ENCODE data around the gene ZNF236. TPM values are rescaled to one million over a fixed set of nuclear protein-coding genes. Genes with fewer than 3 reads are reported as not detected.
"Not testable (repeated sequence)": the region's sequence is repeated elsewhere in the genome, so short reads cannot be mapped to it uniquely, and the experiment has no call there.

Gene ZNF236
- total and polyA plus RNA-seq, 2 donors: 4.0 to 10.4 TPM

- Histone ChIP-seq H3K27ac (ENCODE audit: low read depth in 1 of 2, low read length in 1 of 2) (no peak overlapping the region), H3K27me3 (ENCODE audit: control insufficient read depth in 2 of 2, insufficient read depth in 1 of 2, low read length in 1 of 2) (peaks cover 0 to 9% of the 10 kb centered on the region in 2 donors), H3K4me3 (ENCODE audit: low read length in 2 of 2) (no peak overlapping the region), H3K36me3 (ENCODE audit: control insufficient read depth in 2 of 2, insufficient read depth in 2 of 2, low read length in 1 of 2) (no peaks in the 10 kb centered on the region), H3K4me1 (ENCODE audit: control insufficient read depth in 2 of 2, insufficient read depth in 2 of 2, low read length in 2 of 2) (peaks cover under 1% of the 10 kb centered on the region in 2 donors), H3K9me3 (ENCODE audit: control insufficient read depth in 2 of 2, insufficient read depth in 1 of 2, low read length in 1 of 2) (no peaks in the 10 kb centered on the region)
- WGBS: 88% methylated on average over 27 of the region's 27 CpGs
- DNase-seq (ENCODE audit: low read depth in 6 of 9, low spot score in 9 of 9): no peak
These were observed 165.9 kb downstream of the ZNF236 start for GRCh38 chr18:76988031-76988826.

- H3K9me3 ChIP-seq (ENCODE audit: control insufficient read depth in 2 of 2, insufficient read depth in 1 of 2, low read length in 1 of 2): no peaks in the 10 kb centered on the region
- DNase-seq (ENCODE audit: low read depth in 6 of 9, low spot score in 9 of 9): no peak
- 96% methylated on average over 29 of the region's 29 CpGs for WGBS
- H3K4me3 ChIP-seq (ENCODE audit: low read length in 2 of 2): no peak overlapping the region
- H3K4me1 ChIP-seq (ENCODE audit: control insufficient read depth in 2 of 2, insufficient read depth in 2 of 2, low read length in 2 of 2): peaks cover 0 to 4% of the 10 kb centered on the region in 2 donors
- no peaks in the 10 kb centered on the region for H3K36me3 ChIP-seq (ENCODE audit: control insufficient read depth in 2 of 2, insufficient read depth in 2 of 2, low read length in 1 of 2)
- no peak overlapping the region for H3K27ac ChIP-seq (ENCODE audit: low read depth in 1 of 2, low read length in 1 of 2)
- H3K27me3 ChIP-seq (ENCODE audit: control insufficient read depth in 2 of 2, insufficient read depth in 1 of 2, low read length in 1 of 2): peaks cover 0 to 9% of the 10 kb centered on the region in 2 donors
These were observed 166.7 kb downstream of the ZNF236 start for GRCh38 chr18:76988827-76989646.

GRCh38 chr18:76989647-76990190 lies 167.4 kb downstream of the ZNF236 start:
- Histone ChIP-seq H3K27ac (ENCODE audit: low read depth in 1 of 2, low read length in 1 of 2) (no peak overlapping the region), H3K27me3 (ENCODE audit: control insufficient read depth in 2 of 2, insufficient read depth in 1 of 2, low read length in 1 of 2) (peaks cover 0 to 9% of the 10 kb centered on the region in 2 donors), H3K9me3 (ENCODE audit: control insufficient read depth in 2 of 2, insufficient read depth in 1 of 2, low read length in 1 of 2) (no peaks in the 10 kb centered on the region), H3K4me3 (ENCODE audit: low read length in 2 of 2) (no peak overlapping the region), H3K4me1 (ENCODE audit: control insufficient read depth in 2 of 2, insufficient read depth in 2 of 2, low read length in 2 of 2) (peaks cover 0 to 4% of the 10 kb centered on the region in 2 donors), H3K36me3 (ENCODE audit: control insufficient read depth in 2 of 2, insufficient read depth in 2 of 2, low read length in 1 of 2) (no peaks in the 10 kb centered on the region)
- 94% methylated on average over 28 of the region's 28 CpGs for WGBS
- no peak for DNase-seq (ENCODE audit: low read depth in 6 of 9, low spot score in 9 of 9)

GRCh38 chr18:76990343-76991020 lies 168.1 kb downstream of the ZNF236 start:
- not testable (repeated sequence) for DNase-seq (ENCODE audit: low read depth in 6 of 9, low spot score in 9 of 9); H3K36me3 ChIP-seq (ENCODE audit: control insufficient read depth in 2 of 2, insufficient read depth in 2 of 2, low read length in 1 of 2); H3K27me3 ChIP-seq (ENCODE audit: control insufficient read depth in 2 of 2, insufficient read depth in 1 of 2, low read length in 1 of 2); H3K4me1 ChIP-seq (ENCODE audit: control insufficient read depth in 2 of 2, insufficient read depth in 2 of 2, low read length in 2 of 2); H3K27ac ChIP-seq (ENCODE audit: low read depth in 1 of 2, low read length in 1 of 2); H3K4me3 ChIP-seq (ENCODE audit: low read length in 2 of 2); H3K9me3 ChIP-seq (ENCODE audit: control insufficient read depth in 2 of 2, insufficient read depth in 1 of 2, low read length in 1 of 2)
- WGBS: 90% methylated on average over 8 of the region's 8 CpGs

GRCh38 chr18:76991021-76991688 lies 168.8 kb downstream of the ZNF236 start:
- H3K36me3 ChIP-seq (ENCODE audit: control insufficient read depth in 2 of 2, insufficient read depth in 2 of 2, low read length in 1 of 2): no peaks in the 10 kb centered on the region
- 92% methylated on average over 20 of the region's 20 CpGs for WGBS
- peaks cover 0 to 9% of the 10 kb centered on the region in 2 donors for H3K27me3 ChIP-seq (ENCODE audit: control insufficient read depth in 2 of 2, insufficient read depth in 1 of 2, low read length in 1 of 2)
- no peak overlapping the region for H3K27ac ChIP-seq (ENCODE audit: low read depth in 1 of 2, low read length in 1 of 2)
- no peak for DNase-seq (ENCODE audit: low read depth in 6 of 9, low spot score in 9 of 9)
- no peak overlapping the region for H3K4me3 ChIP-seq (ENCODE audit: low read length in 2 of 2)
- H3K4me1 ChIP-seq (ENCODE audit: control insufficient read depth in 2 of 2, insufficient read depth in 2 of 2, low read length in 2 of 2): peaks cover 0 to 4% of the 10 kb centered on the region in 2 donors
- H3K9me3 ChIP-seq (ENCODE audit: control insufficient read depth in 2 of 2, insufficient read depth in 1 of 2, low read length in 1 of 2): no peaks in the 10 kb centered on the region

- no peak for DNase-seq (ENCODE audit: low read depth in 6 of 9, low spot score in 9 of 9)
- Histone ChIP-seq H3K27ac (ENCODE audit: low read depth in 1 of 2, low read length in 1 of 2) (no peak overlapping the region), H3K9me3 (ENCODE audit: control insufficient read depth in 2 of 2, insufficient read depth in 1 of 2, low read length in 1 of 2) (no peaks in the 10 kb centered on the region), H3K4me1 (ENCODE audit: control insufficient read depth in 2 of 2, insufficient read depth in 2 of 2, low read length in 2 of 2) (peaks cover 0 to 4% of the 10 kb centered on the region in 2 donors), H3K36me3 (ENCODE audit: control insufficient read depth in 2 of 2, insufficient read depth in 2 of 2, low read length in 1 of 2) (no peaks in the 10 kb centered on the region), H3K4me3 (ENCODE audit: low read length in 2 of 2) (no peak overlapping the region), H3K27me3 (ENCODE audit: control insufficient read depth in 2 of 2, insufficient read depth in 1 of 2, low read length in 1 of 2) (peaks cover 0 to 9% of the 10 kb centered on the region in 2 donors)
- 96% methylated on average over 17 of the region's 17 CpGs for WGBS
These were observed 170.1 kb downstream of the ZNF236 start for GRCh38 chr18:76992226-76993084.

- Histone ChIP-seq H3K4me1 (ENCODE audit: control insufficient read depth in 2 of 2, insufficient read depth in 2 of 2, low read length in 2 of 2) (peaks cover 0 to 4% of the 10 kb centered on the region in 2 donors), H3K27me3 (ENCODE audit: control insufficient read depth in 2 of 2, insufficient read depth in 1 of 2, low read length in 1 of 2) (peaks cover 0 to 8% of the 10 kb centered on the region in 2 donors), H3K9me3 (ENCODE audit: control insufficient read depth in 2 of 2, insufficient read depth in 1 of 2, low read length in 1 of 2) (no peaks in the 10 kb centered on the region), H3K4me3 (ENCODE audit: low read length in 2 of 2) (no peak overlapping the region), H3K27ac (ENCODE audit: low read depth in 1 of 2, low read length in 1 of 2) (no peak overlapping the region), H3K36me3 (ENCODE audit: control insufficient read depth in 2 of 2, insufficient read depth in 2 of 2, low read length in 1 of 2) (no peaks in the 10 kb centered on the region)
- DNase-seq (ENCODE audit: low read depth in 6 of 9, low spot score in 9 of 9): no peak
- WGBS: 95% methylated on average over 6 of the region's 6 CpGs
These were observed 170.7 kb downstream of the ZNF236 start for GRCh38 chr18:76993085-76993382.

- peaks cover 0 to 4% of the 10 kb centered on the region in 2 donors for H3K27me3 ChIP-seq (ENCODE audit: control insufficient read depth in 2 of 2, insufficient read depth in 1 of 2, low read length in 1 of 2)
- H3K4me3 ChIP-seq (ENCODE audit: low read length in 2 of 2): no peak overlapping the region
- 96% methylated on average over 11 of the region's 11 CpGs for WGBS
- H3K9me3 ChIP-seq (ENCODE audit: control insufficient read depth in 2 of 2, insufficient read depth in 1 of 2, low read length in 1 of 2): no peaks in the 10 kb centered on the region
- no peak overlapping the region for H3K27ac ChIP-seq (ENCODE audit: low read depth in 1 of 2, low read length in 1 of 2)
- peaks cover 0 to 4% of the 10 kb centered on the region in 2 donors for H3K4me1 ChIP-seq (ENCODE audit: control insufficient read depth in 2 of 2, insufficient read depth in 2 of 2, low read length in 2 of 2)
- H3K36me3 ChIP-seq (ENCODE audit: control insufficient read depth in 2 of 2, insufficient read depth in 2 of 2, low read length in 1 of 2): no peaks in the 10 kb centered on the region
- DNase-seq (ENCODE audit: low read depth in 6 of 9, low spot score in 9 of 9): no peak
These were observed 171.2 kb downstream of the ZNF236 start for GRCh38 chr18:76993573-76993972.

Data from thymus (tissue), 11 donors.